Loucy (cell line): ENCODE data around the gene AHDC1.
A peak's percentile ranks its signal among the peaks of the same experiment; 100 is the strongest.

Source experiments
- H2AFZ ChIP-seq: fragments of 200-600 bp; sonication (generic); 2 replicates; pipeline ENCODE4 v1.6.0; 2016; ENCODE audit warnings: antibody characterized with exemption, mild to moderate bottlenecking, low read length, moderate library complexity
- H3F3A ChIP-seq: fragments of 200-600 bp; 2 replicates; pipeline ENCODE4 v1.6.0; 2016; ENCODE audit warnings: antibody characterized with exemption, low read depth, mild to moderate bottlenecking
- H3K27me3 ChIP-seq: fragments of 200-600 bp; sonication (generic); 2 replicates; pipeline ENCODE4 v1.6.1; 2014; ENCODE audit warnings: low read length, mild to moderate bottlenecking; ENCODE audit not compliant: insufficient read depth, poor library complexity, severe bottlenecking
- H3K36me3 ChIP-seq: fragments of 200-600 bp; sonication (generic); 2 replicates; pipeline ENCODE4 v1.6.1; 2016; ENCODE audit warnings: low read length; ENCODE audit not compliant: insufficient read depth
- H3K4me1 ChIP-seq: fragments of 200-600 bp; sonication (generic); 2 replicates; pipeline ENCODE4 v1.5.1; 2014; ENCODE audit warnings: low read length, mild to moderate bottlenecking; ENCODE audit not compliant: insufficient read depth, poor library complexity, severe bottlenecking
- H3K4me2 ChIP-seq: fragments of 200-600 bp; sonication (generic); 2 replicates; pipeline ENCODE4 v1.6.0; 2014; ENCODE audit warnings: antibody characterized with exemption, low read length, low read depth, mild to moderate bottlenecking; ENCODE audit not compliant: poor library complexity, severe bottlenecking
- H3K4me3 ChIP-seq: fragments of 200-600 bp; sonication (generic); 2 replicates; pipeline ENCODE4 v1.5.1; 2014; ENCODE audit warnings: low read length, mild to moderate bottlenecking, mixed read lengths; ENCODE audit not compliant: poor library complexity, severe bottlenecking
- H3K79me2 ChIP-seq: fragments of 200-600 bp; sonication (generic); 2 replicates; pipeline ENCODE4 v1.6.1; 2014; ENCODE audit warnings: low read length; ENCODE audit not compliant: insufficient read depth
- H3K9ac ChIP-seq: fragments of 200-600 bp; sonication (generic); 2 replicates; pipeline ENCODE4 v1.6.0; 2014; ENCODE audit warnings: mild to moderate bottlenecking, low read depth, low read length, moderate library complexity; ENCODE audit not compliant: poor library complexity, severe bottlenecking
- H3K9me2 ChIP-seq: fragments of 200-600 bp; sonication (generic); replicated peaks from 2 replicates; pipeline ENCODE4 v1.6.1; 2016; ENCODE audit warnings: low read depth, low read length, mixed read lengths
- H3K9me3 ChIP-seq: fragments of 200-600 bp; sonication (generic); 2 replicates; pipeline ENCODE4 v1.6.1; 2014; ENCODE audit warnings: mild to moderate bottlenecking, antibody characterized with exemption, low read length, low read depth; ENCODE audit not compliant: insufficient read depth
- H4K20me1 ChIP-seq: fragments of 200-600 bp; sonication (generic); 2 replicates; pipeline ENCODE4 v1.6.0; 2014; ENCODE audit warnings: antibody characterized with exemption, low read length, mild to moderate bottlenecking; ENCODE audit not compliant: insufficient read depth, poor library complexity, severe bottlenecking
- CTCF ChIP-seq: fragments of 200-600 bp; sonication (generic); conservative IDR thresholded peaks from 2 replicates; pipeline ENCODE4 v1.5.1; 2014; ENCODE audit warnings: mild to moderate bottlenecking, antibody characterized with exemption, low read length
- EZH2phosphoT487 ChIP-seq: fragments of 200-600 bp; IDR thresholded peaks from 2 replicates; pipeline ENCODE4 v1.6.1; 2018; ENCODE audit warnings: antibody characterized with exemption, mild to moderate bottlenecking, moderate library complexity, borderline replicate concordance

The AHDC1 gene

GRCh38 chr1:27609210-27609555 lies 5.2 kb upstream of the AHDC1 start:
- no peak overlapping the region for H3K4me3 ChIP-seq
- no peaks in the 10 kb centered on the region for H3K9me2 ChIP-seq
- H3K79me2 ChIP-seq = no peaks in the 10 kb centered on the region
- TF ChIP-seq CTCF (no peak), EZH2phosphoT487 (no peak)
- peak overlapping the region; percentile 12 for H3K4me2 ChIP-seq
- no peaks in the 10 kb centered on the region for H3K27me3 ChIP-seq
- H3K36me3 ChIP-seq = no peaks in the 10 kb centered on the region
- peak overlapping the region; percentile 37 for H3K9ac ChIP-seq
- H3F3A ChIP-seq = 0 out of 2 replicates have a peak, but pooled peaks cover 3% of the 10 kb centered on the region
- no peaks in the 10 kb centered on the region for H4K20me1 ChIP-seq
- no peaks in the 10 kb centered on the region for H3K9me3 ChIP-seq
- peaks cover 49% of the 10 kb centered on the region for H3K4me1 ChIP-seq
- H2AFZ ChIP-seq = peak overlapping the region; percentile 39; the same call in 1 of the 2 replicates

DNA sequence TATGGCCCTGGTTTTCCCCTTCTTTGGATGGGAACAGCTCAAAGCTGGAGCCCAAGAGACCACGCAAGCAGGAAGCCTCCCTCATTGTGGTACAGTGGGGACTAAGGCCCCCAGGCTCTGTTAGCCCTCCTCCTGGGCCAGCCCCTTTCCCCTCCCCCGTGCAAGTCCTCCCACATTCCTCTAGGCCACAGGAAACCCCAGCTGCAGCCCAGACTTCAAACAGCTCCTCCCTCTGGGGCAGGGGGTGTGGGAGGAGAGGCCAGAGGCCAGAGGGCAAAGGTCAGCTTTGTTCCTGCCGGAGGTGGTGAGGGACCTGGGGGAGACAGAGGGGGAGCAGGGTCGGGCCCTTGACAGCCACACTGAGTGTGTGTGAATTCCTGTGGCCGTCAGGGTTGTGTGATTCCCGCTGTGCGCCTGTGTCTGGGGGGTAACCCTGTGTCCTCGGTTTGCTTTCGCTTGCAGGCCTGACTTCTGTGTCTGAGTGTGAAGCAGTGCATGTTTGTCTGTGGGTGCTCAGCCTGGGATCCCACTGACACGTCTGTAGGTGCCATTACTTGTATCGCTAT lies 3.4 kb upstream of the AHDC1 start:
- TF ChIP-seq EZH2phosphoT487 = no peak
- no peak for TF ChIP-seq CTCF
- H3K4me1 ChIP-seq = peaks cover 49% of the 10 kb centered on the region
- H3K9me2 ChIP-seq = no peaks in the 10 kb centered on the region
- peaks cover 5% of the 10 kb centered on the region for H4K20me1 ChIP-seq
- peak overlapping the region; percentile 66 for H3K4me2 ChIP-seq
- H3K27me3 ChIP-seq = no peaks in the 10 kb centered on the region
- no peak overlapping the region; the same call in 1 of the 2 replicates for H2AFZ ChIP-seq
- no peaks in the 10 kb centered on the region for H3K36me3 ChIP-seq
- no peaks in the 10 kb centered on the region for H3K9me3 ChIP-seq
- peak overlapping the region; percentile 62 for H3K9ac ChIP-seq
- peak overlapping the region; percentile 44 for H3K4me3 ChIP-seq
- 0 out of 2 replicates have a peak, but pooled peaks cover 3% of the 10 kb centered on the region for H3F3A ChIP-seq
- H3K79me2 ChIP-seq = peaks cover 14% of the 10 kb centered on the region

- no peak overlapping the region; the same call in 1 of the 2 replicates for H2AFZ ChIP-seq
Measured at GRCh38 chr1:27606708-27607238, 2.8 kb upstream of the AHDC1 start.

More at GRCh38 chr1:27606708-27607238, 2.8 kb upstream of the AHDC1 start:
- H3K79me2 ChIP-seq = peaks cover 19% of the 10 kb centered on the region
- peaks cover 11% of the 10 kb centered on the region for H4K20me1 ChIP-seq
- peaks cover 51% of the 10 kb centered on the region for H3K4me1 ChIP-seq
- TF ChIP-seq CTCF (no peak), EZH2phosphoT487 (no peak)
- H3F3A ChIP-seq = 0 out of 2 replicates have a peak, but pooled peaks cover 4% of the 10 kb centered on the region
- H3K9me3 ChIP-seq = no peaks in the 10 kb centered on the region
- H3K27me3 ChIP-seq = no peaks in the 10 kb centered on the region
- peak overlapping the region; percentile 44 for H3K4me3 ChIP-seq
- H3K4me2 ChIP-seq = peak overlapping the region; percentile 66
- no peaks in the 10 kb centered on the region for H3K9me2 ChIP-seq
- H3K9ac ChIP-seq = peak overlapping the region; percentile 62
- no peaks in the 10 kb centered on the region for H3K36me3 ChIP-seq
